ENCODE results near the gene DCLK1.

Gene DCLK1

DNA sequence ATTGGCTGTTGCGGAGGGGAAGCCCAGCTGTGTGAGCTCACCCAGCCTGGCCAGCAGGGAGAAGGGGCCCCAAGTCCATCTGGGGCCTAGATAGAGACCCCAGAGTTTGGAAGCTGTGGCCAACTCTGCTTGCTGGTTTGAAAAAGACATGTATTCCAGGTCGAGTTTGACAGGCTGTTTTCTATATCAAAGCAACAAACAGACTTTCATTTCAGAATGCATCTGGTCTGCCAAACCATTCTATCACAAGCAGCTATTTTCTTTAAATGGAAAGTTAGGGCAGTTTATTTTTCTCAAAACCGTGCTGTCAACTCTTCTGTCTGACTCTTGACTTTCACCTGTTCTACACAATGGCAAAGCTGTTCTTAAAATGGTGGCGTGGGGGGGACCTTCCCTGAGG, 185.8 kb downstream of the DCLK1 start:
- DNase-seq (ENCODE audit: low read depth): no peak

DNA sequence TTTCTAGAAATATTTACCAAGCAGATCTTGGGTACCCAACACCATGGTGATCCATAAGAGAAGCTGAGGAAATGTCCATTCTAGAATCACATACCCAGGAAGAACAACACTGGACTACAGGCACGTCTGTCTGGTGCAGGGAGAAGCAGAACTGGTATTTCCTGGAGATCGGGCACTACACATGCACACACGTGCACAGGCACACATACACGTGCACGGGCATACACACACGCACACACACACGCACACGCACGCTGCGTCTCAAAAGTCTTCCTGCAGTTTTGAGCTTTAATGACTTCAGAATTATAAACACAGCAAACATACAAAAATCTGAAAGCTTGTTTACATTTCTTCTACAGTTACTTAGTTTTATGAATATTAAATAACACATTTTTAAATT, 189.8 kb downstream of the DCLK1 start:
- DNase-seq (ENCODE audit: low read depth): no peak

DNA sequence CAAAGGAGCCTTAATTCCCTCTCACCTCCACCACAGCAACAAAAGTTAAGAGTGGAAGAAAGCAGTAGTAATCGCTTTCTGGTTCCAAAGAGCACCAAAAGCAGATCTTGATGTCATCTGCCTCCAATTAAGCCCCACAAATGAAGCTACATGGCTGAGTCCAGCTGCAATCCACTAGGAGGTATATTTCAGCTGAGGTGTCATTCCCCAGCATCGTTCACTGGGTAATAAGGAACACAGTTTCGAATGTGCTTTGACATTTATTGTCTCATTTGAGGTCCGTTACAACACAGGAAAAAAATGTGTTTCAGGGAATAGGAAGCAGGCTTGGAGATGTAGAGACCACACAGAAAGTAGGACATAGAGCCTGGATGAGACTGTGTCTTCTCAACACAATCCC, 190.4 kb downstream of the DCLK1 start:
- no peak for DNase-seq (ENCODE audit: low read depth)

DNA sequence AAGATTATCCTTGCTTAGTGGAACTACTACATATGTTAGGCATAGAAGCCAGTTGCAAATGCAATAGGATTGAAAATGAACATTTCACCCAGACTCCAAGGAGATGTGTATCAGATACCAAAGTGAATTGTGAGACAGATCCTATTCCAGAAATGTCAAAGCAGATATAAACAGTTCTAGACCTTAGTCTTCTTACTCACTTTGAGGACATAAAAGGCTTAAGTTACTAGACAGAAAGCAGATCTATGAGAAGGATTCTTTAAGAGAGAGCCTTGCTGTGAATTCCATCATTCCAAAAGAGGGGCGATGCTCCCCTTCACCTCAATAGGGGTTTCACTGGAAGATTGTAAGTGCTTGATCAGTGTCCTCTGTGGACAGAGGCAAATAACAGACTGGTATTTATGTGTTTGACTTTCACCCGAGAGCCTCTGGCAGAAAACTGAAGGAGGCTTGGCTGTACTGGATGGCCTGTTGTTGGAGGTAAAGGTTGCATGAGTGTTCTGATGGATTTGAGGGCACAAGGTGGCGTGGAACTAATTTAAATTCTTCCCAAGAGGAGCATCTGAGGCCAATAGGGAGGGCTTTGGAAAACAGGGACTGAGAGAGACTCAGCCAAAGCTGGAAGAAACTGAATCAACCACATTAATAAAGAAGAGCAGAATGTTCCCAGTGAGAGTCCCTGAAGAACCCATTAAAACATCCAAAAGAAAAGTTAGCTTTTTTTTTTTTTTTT, 194.8 kb downstream of the DCLK1 start:
- DNase-seq (ENCODE audit: low read depth): no peak

DNA sequence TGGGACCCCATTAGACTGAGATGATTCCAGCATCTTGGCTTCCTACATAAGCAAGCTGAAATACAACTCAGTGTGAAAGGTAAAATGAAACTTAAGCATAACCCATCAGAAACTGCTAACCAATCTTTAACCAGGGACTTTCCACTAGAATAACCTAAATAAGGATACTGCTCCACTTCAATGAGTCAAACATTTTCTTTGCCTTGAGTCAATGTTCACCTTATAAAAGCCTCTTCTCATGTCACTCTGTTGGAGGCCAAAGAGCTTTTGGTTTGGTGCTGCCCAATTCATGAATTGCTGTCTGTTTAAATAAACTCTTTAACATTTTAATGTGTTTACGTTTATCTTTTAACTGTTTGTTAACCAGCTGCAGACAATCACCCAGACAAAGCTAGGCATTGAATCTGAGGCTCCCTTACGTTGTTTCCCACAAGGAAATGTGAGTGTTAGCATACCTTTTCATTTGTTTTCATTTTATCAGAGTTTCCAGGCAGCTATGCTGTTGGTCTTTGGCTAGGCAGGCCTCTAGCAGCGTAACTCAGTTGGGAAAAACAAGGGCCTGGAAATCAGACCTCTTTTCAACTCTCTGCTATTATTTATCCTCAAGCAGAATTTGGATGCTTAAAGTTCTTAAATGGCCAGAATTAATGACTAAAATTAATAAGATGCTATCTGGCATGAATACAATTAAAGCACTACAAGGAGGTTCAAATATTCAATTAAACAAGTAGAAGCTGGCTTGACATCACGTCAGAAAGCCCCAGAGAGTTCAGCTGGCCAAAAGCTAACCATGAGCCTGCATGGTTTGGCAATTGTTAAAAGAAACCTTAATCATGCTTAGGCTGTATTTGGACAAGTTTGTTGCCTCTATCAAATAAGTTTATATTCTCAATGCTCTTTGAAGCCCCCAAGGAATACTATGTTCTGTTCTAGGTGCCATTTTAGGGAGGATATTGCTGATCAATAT, 200.2 kb downstream of the DCLK1 start:
- DNase-seq (ENCODE audit: low read depth): no peak

DNA sequence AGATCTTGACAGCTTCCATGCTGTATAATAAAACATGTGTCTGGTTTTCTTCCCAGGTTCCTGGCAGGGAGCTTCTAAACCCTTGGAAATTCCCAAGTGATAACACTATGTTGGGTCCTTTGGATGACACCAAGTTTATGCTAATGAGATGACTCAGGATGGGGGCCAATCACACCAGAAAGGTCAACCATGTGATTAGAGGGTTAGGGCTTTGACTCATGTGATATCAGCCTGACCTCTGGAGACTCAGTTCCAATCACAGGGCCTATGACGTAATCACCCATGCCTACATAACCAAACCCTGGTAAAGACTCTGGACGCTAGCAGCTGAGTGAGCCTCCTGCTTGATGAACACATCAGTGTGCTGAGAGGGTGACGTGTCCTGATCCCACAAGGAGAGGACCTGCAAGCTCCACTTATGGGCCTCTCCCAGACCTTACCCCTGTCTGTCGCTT, 203.6 kb downstream of the DCLK1 start:
- no peak for DNase-seq (ENCODE audit: low read depth)

DNA sequence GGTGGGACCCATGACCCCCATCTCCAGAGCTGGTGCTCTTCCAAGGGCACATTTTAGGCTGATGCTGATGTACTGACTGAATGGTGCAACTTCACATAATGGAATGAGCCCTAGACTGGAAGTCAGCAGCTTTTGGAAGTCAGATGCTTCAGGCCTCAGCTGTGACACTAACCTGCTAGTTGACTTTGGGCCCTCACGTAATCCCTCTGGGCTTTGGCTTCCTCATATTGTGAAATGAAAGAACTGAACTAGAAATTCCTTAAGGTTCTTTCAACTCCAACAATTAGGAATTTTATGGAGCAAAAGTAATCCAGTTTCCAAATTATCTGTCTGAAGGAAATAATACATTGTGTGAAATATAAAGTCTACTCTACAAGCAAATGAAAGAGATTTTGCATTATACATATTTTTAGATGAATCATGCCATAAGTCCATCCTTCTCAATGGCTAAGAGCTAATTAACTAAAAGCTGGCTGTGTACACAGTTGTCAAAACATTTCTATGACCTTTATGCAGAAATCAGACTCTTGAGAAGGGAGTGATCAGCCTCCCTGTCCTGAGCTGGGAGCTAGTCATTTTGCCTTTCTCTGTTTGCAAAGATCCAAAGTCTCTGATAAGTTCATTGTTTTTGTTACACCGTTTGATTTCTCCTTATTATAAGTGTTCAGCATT, 204.2 kb downstream of the DCLK1 start:
- no peak for DNase-seq (ENCODE audit: low read depth)

DNA sequence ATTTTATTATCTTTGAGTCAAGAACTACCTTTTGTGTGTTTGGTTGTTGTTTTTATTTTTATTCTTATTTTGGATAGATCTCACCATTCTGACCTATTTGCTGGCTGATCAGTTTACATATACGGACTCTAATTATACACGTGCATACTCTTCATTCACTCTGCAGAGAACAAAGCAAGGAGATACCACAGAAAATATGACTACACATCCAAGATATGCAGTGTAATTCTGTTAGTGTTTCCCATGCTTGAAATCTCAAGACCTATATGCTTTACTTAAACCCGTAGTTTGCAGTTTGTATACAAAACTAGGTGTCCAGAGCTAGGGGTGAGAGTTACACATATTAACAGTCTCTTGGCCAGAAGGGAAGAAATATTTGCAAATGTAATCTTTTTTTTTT, 205.5 kb downstream of the DCLK1 start:
- no peak for DNase-seq (ENCODE audit: low read depth)

DNA sequence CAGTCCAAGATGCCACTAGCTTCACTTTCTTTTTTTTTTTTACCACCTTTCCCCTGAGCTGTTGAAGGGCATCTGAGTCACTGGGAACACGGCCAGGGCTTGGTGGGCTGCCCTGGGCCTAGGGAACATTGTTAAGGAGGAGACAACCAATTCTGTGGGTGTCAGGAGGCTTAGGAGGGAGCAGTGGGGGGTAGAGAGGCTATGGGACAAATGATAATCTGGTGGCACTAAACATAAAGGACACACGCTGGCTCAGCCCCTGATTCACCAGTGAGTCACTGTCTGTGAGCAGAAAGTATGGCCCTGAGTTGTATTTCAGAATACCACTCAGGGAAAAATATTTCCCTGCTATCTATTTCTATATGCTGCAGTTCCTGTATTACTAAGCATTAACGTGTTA, 207.8 kb downstream of the DCLK1 start:
- DNase-seq (ENCODE audit: low read depth): no peak

DNA sequence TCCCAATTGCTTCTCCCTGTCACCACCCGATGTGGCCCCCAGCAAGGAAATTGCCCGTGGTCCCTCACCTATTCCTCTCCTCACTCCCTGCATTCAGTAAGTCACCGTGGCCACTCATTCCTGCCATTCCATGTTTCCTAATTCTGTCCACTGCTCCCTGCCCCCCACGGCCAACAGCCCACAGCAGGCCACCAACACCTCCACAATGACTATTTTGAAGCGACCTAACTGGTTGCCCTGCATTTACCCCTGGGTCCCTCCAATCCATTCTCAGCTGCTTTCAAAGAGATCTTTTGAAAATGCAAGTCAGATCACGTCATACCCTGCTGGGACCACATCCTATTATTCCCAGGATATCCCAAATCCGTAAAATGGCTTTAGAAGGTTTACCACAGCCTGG, 210.4 kb downstream of the DCLK1 start:
- DNase-seq (ENCODE audit: low read depth): no peak

DNA sequence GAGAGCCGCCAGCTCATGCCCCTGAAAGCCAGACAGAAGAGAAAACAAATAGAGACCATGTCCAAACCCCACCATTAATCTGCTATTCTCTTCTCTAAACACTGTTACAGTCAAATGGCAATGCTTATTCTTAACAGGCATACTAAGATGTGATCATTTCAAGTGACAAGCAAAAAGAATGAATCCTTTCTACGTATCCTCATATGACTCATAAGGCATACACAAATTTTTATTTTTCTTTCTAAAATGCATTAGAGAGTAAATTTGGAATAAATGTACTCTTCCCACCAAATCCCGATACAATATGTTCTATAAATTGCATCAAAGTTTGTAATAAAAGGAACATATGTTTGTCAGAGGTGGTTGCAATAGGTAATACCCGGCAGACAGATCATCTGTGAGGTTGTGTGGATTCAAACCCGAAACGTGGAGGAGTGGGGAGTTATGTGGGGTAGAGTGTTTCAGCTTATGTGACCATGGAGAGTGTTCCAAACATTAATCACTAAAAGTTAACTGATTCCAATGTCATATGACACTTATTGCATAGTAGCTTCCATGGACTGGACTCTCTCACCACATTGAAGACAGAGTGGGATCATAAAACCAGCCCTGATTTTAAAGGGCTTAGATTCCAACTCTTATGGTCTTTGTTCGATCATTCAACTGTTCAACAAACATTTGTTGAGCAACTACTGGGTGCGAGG, 213.1 kb downstream of the DCLK1 start:
- DNase-seq (ENCODE audit: low read depth): no peak

DNA sequence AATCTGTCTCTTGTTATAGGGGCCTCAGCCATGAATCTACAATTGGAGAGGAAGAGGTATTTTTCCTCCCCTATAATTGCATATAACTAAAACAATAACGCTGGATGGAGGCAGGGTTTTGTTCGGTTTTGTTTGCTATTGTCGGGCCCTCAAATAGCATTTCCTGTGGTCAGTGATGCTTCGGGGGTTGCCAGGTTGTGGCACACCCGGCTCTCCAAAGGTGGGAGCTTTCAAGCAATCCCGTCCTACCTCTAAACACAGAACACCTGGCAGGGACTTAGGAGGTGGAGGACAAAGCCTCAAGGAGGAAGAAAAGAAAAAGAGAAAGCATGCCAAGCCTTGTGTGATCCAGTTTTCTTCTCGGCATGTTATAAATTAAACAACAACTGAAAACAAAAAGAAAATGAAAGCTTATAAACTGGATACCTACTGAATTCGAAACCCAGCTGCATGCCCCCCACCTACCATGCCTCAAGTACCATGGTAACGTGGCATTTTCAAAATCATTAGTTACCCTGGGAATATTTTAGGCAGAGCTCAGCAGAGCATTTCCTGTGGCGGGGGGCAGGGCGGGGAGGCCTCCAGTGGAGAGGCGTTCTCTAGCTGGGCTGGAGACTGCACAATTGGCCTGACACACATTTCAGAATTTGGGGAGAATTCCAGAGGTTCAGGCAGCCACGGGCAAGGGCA, 213.8 kb downstream of the DCLK1 start:
- DNase-seq (ENCODE audit: low read depth): no peak

DNA sequence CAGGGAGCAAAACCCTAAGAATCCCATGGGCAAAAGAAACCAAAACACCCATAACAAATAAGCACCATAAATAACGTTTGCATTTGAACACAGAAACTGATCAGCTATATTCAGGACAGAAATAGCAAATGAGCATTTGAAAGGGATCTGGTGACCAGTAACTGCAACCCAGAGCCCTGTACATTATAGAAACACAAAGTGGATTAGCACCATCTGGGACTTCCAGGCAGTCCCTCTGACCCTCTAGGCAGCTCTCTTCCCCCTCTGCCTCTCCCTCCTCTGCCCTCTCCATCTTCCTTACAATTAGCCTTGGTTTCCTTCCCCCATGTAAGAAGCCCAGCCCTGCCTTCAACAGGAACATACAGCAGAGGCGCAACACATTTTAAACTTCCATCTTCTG, 215.0 kb downstream of the DCLK1 start:
- DNase-seq (ENCODE audit: low read depth): no peak

DNA sequence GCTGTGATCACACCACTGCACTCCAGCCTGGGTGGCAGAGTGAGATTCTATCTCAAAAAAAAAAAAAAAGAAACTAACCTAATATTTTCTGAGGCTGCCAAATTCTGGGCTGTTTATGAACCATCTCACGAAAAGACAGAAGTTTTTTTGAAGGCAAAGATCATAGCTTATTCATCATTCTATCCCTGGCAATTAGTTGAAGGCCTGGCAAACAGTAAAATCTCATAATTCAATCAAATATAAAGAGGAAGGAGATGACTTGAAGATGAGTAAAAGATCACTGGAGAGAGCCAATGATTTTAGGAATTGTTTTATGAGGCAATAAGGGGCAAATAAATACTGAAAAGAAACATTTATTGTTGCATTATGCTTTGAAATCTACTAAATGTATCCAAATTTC, 216.5 kb downstream of the DCLK1 start:
- no peak for DNase-seq (ENCODE audit: low read depth)

DNA sequence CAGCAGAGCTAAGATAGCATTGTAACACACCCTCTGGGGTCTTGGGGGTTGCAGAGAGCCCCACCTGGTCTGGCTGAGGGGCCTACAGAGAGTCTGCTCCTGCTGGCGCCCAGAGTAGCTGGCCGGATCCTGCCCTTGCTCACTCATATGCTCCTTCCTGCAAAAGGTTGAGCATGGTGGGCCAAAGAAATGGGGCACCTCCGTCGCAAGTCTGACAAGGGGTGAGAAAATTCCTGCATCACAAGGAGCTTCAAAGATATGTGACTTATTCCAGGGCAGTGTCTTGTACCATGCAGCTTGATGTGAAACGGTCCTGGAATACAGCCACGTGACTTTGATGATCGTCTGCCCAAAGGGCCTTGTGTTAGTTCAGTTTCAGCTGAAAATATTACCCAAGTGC, 218.3 kb downstream of the DCLK1 start:
- DNase-seq (ENCODE audit: low read depth): no peak

DNA sequence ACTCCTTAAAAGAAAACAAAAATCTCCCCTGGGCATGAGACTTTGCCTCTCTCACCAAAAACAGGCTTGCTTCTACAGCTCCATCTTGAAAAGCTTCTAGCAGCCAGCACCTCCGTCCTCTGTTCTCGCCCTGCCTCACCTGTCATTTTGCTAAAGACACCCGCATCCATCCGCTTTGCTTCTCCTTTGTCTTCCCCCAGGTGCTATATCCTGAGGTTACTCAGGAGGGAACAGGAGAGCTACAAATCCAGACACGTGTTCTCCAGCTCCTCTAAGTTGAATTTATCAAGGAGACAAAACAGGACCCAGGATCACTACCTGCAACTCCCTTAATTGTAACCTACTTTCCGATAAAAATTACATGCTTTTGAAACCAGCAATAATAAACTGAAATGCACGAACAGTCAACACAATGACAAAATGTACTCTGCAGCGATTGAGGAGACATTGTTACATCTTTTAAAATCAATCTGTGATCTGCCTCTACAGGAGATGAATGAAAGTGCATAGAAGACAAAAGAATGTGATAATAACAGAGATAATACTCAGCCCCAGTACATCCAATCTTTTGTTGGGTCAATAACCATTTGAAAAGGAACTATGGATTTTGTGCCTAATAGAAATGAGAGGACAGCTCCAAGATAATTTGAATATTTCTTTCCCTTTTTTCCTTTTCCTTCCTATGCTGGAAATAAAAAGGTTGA, 221.2 kb downstream of the DCLK1 start:
- no peak for DNase-seq (ENCODE audit: low read depth)

DNA sequence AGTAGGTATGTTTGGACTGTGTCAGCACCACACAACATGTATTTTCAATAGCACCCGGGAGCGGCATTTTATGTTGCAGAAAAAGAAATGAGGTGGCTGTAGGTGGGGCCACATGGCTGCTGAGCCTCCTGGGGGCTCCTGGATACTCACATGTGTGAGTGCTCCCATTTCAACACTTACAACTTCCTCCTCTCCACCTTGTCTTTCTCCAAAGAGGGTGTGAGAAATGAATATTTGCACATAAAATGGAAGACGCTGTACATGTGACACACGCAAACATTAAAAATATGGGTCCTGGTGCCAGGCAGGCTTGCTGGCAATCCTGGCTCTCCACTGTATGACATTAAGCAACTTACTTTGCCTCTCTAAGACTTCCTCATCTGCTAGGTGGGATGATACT, 222.1 kb downstream of the DCLK1 start:
- DNase-seq (ENCODE audit: low read depth): no peak

DNA sequence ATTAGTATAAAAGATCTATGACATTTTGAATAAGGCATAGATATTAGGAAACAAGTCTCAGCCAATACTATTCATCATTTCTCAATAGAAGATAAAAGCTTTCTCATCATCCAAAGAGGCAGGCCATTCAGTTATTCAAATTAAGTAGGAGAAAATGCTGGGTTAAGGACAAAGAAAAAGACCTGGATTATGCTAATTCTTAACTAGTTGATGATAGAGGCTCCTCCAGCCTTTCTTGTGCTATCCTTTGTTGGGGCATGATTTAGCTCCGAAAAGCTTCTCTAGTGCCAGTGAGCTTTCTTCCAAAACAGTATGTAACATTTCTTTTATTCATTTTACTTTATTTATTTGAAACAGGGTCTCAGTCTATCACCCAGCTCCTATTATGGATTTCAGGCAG, 223.0 kb downstream of the DCLK1 start:
- DNase-seq (ENCODE audit: low read depth): no peak

DNA sequence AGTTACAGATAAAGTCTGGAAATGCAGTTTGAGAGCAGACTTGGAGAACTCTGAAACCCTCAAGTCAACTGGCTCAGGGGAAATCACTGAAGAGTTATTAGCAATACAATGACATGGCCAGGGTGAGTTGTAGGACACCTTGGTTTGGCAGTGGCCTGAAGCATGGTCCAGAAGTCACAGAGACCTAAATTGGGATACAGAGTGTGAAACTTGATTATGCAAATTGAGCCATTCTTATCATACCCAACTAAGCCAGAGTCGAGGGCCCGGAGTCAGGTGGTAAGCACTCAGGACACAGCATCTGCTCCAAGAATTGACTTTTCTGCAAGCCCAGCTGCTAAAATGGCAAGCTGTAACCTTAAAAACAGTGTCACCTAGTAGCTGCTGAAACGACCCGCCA, 224.5 kb downstream of the DCLK1 start:
- no peak for DNase-seq (ENCODE audit: low read depth)

DNA sequence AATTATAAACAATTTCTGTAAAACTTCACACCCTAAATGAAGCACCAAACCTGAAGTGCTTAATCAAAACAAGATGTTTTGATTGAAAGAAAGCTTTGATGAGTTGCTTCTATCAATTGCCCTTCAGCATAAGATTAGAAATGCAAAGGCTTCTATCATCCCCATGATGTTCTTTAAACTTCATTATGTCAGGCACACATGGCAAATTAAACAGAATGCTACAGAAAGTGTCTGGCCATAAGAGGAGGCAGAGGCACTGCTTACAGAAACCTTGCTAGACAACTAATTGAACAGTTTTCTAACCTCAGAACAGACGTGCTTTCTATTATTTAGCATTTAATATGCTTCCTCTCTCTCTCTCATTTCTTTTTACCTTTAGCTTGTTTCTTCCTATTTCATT, 228.1 kb downstream of the DCLK1 start:
- DNase-seq (ENCODE audit: low read depth): no peak

DNA sequence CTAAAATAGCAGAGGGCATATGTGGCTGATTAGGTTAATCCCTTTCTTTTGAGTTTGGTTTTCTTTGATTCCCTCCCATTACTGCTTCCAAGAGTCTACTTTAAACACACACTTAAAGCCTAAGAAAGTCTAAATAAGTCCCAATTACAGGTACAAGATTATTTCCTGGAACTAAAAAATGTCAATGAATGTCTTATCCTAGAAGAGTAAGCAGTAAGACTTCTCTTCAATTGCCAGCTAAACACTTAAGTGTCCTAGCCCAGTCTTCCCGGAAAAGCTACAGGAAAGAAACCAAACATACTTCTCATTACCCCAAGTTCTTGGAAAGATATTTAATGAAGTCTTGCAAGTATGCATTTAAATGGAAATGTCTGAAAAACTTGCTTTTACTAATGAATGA, 233.1 kb downstream of the DCLK1 start:
- DNase-seq (ENCODE audit: low read depth): no peak

Data from activated T-helper 1 cell treated with Interleukin-2 at 50 U/mL for 16 hours (primary cell).